Fibroblast of the aortic adventitia (primary cell): ENCODE results near the gene MS4A12. TPM values are rescaled to one million over a fixed set of nuclear protein-coding genes. Genes with fewer than 3 reads are reported as not detected.
"Not testable (repeated sequence)": the region's sequence is repeated elsewhere in the genome, so short reads cannot be mapped to it uniquely, and the experiment has no call there.

Experiments used
- DNase-seq: peaks from one replicate; pipeline ENCODE4 v3.0.0-alpha.2; 2010; ENCODE audit warnings: low read depth
- H3K4me3 ChIP-seq: 2 replicates; pipeline ENCODE4 v1.5.1; 2011; ENCODE audit warnings: low read depth, mild to moderate bottlenecking, control low read depth, low read length, moderate library complexity
- total RNA-seq: library from RNA; depleted of rRNA; stranded (reverse); fragments of >200 nt; gene quantifications from 2 replicates; pipeline ENCODE4 v1.2.3, GENCODE V29; 2012; ENCODE audit warnings: low replicate concordance
- TF ChIP-seq, protein P1 (sequence below): IDR thresholded peaks from 2 replicates; pipeline ENCODE4 v1.5.1; 2011; ENCODE audit warnings: mild to moderate bottlenecking, low read length, control low read depth, inconsistent platforms; ENCODE audit not compliant: insufficient read depth

The MS4A12 gene, protein sequence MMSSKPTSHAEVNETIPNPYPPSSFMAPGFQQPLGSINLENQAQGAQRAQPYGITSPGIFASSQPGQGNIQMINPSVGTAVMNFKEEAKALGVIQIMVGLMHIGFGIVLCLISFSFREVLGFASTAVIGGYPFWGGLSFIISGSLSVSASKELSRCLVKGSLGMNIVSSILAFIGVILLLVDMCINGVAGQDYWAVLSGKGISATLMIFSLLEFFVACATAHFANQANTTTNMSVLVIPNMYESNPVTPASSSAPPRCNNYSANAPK
- not detected in 2 replicates for total RNA-seq

DNA sequence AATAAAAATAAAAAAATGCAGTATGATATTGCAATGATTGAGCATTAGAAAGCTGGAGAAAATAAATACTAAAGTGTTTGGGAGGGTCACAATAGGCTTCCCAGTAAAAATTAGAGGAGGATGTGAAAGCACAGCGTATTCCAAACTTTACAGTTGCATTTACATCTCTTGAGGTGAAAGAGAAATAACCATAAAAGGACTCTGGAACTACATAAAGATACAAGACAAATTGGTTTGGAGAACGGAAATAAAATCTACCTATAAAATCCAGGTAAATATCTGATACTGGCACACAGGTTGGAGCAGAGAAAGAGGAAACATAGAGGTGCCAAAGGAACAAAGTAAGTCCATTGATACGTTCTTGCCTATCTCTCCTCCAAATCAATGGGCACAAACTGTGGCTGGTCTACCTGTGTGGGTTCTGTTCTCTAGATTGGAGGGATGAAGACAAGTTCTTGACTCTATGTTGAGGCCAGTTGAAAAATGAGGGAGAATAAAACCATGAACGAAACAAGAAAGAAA lies at the start of gene MS4A12:
TSS of gene MS4A12 (plus strand) at position 291 of the 522 bp plus-strand sequence. CDS start 4,541 bp downstream, outside the sequence.
- no peak for DNase-seq
- H3K4me3 ChIP-seq: no peak within 1 kb of the TSS
- TF ChIP-seq, protein P1, sequence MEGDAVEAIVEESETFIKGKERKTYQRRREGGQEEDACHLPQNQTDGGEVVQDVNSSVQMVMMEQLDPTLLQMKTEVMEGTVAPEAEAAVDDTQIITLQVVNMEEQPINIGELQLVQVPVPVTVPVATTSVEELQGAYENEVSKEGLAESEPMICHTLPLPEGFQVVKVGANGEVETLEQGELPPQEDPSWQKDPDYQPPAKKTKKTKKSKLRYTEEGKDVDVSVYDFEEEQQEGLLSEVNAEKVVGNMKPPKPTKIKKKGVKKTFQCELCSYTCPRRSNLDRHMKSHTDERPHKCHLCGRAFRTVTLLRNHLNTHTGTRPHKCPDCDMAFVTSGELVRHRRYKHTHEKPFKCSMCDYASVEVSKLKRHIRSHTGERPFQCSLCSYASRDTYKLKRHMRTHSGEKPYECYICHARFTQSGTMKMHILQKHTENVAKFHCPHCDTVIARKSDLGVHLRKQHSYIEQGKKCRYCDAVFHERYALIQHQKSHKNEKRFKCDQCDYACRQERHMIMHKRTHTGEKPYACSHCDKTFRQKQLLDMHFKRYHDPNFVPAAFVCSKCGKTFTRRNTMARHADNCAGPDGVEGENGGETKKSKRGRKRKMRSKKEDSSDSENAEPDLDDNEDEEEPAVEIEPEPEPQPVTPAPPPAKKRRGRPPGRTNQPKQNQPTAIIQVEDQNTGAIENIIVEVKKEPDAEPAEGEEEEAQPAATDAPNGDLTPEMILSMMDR: no peak

DNA sequence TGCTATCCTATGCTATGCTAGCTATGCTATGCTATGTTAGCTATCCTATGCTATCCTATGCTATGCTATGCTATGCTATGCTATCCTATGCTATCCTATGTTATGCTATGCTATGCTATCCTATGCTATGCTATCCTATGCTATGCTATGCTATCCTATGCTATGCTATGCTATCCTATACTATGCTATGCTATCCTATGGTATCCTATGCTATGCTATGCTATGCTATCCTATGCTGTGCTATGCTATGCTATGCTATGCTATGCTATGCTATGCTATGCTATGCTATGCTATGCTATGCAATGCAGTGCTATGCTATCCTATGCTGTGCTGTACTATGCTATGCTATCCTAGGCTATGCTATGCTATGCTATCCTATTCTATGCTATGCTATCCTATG lies 45.5 kb upstream of the MS4A12 start:
- no peak overlapping the region for H3K4me3 ChIP-seq
- DNase-seq: no peak
- TF ChIP-seq, protein P1: no peak

DNA sequence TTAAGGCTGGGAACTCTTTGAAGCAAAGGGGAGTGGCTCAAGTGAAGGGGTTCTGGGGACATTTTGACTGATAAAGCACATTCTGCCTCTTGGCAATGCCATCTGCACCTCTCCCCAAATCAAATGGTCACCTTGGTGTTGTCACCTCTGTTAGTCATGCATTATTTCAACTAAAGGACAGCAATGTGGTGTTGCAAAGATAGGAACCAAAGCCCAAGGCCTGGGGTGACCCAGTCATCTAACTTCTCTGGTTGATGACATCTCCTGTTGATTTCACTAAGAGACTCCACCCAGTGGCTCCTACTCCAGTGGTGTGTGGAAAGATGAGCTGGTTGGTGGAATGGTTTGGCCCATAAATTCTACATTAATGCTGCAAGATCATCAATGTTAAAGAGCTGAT lies 44.7 kb upstream of the MS4A12 start:
- TF ChIP-seq, protein P1: no peak
- no peak overlapping the region for H3K4me3 ChIP-seq
- no peak for DNase-seq

DNA sequence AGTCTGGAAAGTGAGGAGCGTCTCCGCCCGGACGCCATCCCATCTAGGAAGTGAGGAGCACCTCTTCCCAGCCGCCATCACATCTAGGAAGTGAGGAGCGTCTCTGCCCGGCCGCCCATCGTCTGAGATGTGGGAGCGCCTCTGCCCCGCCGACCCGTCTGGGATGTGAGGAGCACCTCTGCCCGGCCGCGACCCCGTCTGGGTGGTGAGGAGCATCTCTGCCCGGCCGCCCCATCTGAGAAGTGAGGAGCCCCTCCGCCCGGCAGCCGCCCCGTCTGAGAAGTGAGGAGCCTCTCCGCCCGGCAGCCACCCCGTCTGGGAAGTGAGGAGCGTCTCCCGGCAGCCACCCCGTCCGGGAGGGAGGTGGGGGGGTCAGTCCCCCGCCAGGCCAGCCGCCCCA lies 41.4 kb upstream of the MS4A12 start:
- DNase-seq: not testable (repeated sequence)

DNA sequence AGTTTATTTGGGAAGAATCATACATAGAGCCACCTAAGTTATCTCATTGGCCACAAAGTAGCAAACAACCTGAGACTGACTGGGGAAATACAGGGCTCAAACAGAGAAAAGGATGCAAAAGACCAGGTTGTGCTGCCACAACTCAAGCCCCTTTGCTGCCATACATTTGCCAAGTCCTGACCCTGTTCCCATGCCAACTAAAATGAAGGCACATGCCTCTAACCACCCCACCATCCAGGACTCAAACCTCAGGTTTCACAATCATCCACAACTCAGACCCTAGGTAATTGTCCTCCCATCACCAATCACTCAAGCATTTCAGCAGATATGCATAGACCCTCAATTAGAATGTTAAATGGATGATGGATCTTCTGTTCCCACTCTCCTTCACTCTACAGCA lies 38.4 kb upstream of the MS4A12 start:
- no peak overlapping the region for H3K4me3 ChIP-seq
- TF ChIP-seq, protein P1: no peak
- DNase-seq: no peak

More for the DNA sequence above, 41.4 kb upstream of the MS4A12 start:
- H3K4me3 ChIP-seq: not testable (repeated sequence)

DNA sequence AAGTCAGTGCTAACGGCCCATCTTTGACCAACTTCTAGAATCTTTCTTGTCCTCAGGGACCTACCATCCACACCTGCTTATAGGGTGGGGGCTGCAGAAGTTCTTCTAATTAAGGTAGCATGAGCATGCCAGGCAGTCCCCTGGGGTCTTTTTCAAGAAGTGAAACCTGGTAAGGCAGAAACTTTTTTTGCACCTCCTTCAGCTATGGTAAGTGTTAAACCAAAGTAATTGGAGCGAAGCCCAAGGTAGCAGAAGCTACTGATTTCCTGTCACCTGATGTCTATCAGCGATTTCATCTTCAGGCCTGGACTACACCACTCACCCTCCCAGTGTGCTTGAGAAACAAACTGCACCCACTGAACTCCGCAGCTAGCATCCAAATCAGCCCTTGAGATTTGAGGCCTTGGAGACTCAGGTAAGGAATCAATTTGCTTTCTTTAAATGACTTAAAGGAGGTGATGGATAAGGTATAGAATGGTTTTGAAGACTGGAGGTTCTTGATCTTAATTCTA lies 37.0 kb upstream of the MS4A12 start, which contains the start of gene MS4A1:
TSS of gene MS4A1 (plus strand) at position 317 of the 512 bp plus-strand sequence. CDS start 6,528 bp downstream, outside the sequence.
- no peak within 1 kb of the TSS for H3K4me3 ChIP-seq
- DNase-seq: no peak
- TF ChIP-seq, protein P1: no peak

DNA sequence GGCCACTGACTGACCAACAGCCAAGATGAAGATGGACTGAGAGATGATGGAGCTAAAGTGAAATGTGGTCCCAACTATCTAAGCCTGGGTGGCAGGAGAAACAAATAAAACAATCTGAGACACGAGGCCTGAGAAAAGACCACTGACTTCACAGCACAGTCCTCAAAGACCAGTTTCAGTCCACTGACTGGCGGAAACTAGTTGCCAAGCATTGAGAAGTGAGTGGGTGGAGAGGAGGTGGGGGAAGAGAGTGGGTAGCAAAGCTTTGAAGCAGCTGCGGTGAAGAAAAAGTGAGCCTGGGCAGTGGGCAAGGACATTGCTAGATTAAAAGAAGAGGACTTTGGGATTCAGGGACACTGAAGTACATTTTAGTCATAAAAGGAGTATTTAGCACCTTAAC lies 35.0 kb upstream of the MS4A12 start:
- no peak overlapping the region for H3K4me3 ChIP-seq
- no peak for DNase-seq
- TF ChIP-seq, protein P1: no peak
